Thymus (tissue), 11 donors: ENCODE measurements around the gene GMPPA. TPM values are rescaled to one million over a fixed set of nuclear protein-coding genes. Genes with fewer than 3 reads are reported as not detected.

Experiments used
- DNase-seq, 9 donors: peaks; one replicate each; pipeline ENCODE4 v3.0.0-alpha.2; 2013; ENCODE audit warnings: low spot score in 9 of 9, low read depth in 6 of 9, missing footprints in 1 of 9
- H3K27ac ChIP-seq, 2 donors: one replicate each; pipeline ENCODE4 v1.5.1; 2013; ENCODE audit warnings: control low read depth in 1 of 2, low read depth in 1 of 2, low read length in 1 of 2, mild to moderate bottlenecking in 1 of 2, moderate library complexity in 1 of 2
- H3K27me3 ChIP-seq, 2 donors: one replicate each; pipeline ENCODE4 v1.5.1; 2013; ENCODE audit warnings: low read length in 1 of 2; ENCODE audit not compliant: control insufficient read depth in 2 of 2, insufficient read depth in 1 of 2
- H3K36me3 ChIP-seq, 2 donors: one replicate each; pipeline ENCODE4 v1.5.1; 2013; ENCODE audit warnings: low read length in 1 of 2, mild to moderate bottlenecking in 1 of 2, moderate library complexity in 1 of 2; ENCODE audit not compliant: control insufficient read depth in 2 of 2, insufficient read depth in 2 of 2
- H3K4me1 ChIP-seq, 2 donors: one replicate each; pipeline ENCODE4 v1.5.1; 2013; ENCODE audit warnings: low read length in 2 of 2; ENCODE audit not compliant: control insufficient read depth in 2 of 2, insufficient read depth in 2 of 2
- H3K4me3 ChIP-seq, 2 donors: one replicate each; pipeline ENCODE4 v1.5.1; 2013; ENCODE audit warnings: low read length in 2 of 2, control low read depth in 1 of 2, mild to moderate bottlenecking in 1 of 2
- H3K9me3 ChIP-seq, 2 donors: one replicate each; pipeline ENCODE4 v1.5.1; 2013; ENCODE audit warnings: low read length in 1 of 2, mild to moderate bottlenecking in 1 of 2; ENCODE audit not compliant: control insufficient read depth in 2 of 2, insufficient read depth in 1 of 2
- WGBS: extraction: QIAGEN DNeasy Blood & Tissue Kit; methylation state at CpG from one replicate; pipeline ENCODE4 v1.1.7; 2013; 5-methylcytosine and 5-hydroxymethylcytosine counted together
- polyA plus RNA-seq: library from polyadenylated mRNA; stranded (reverse); fragments of 200-250 nt; gene quantifications from one replicate; pipeline ENCODE4 v1.2.3, GENCODE V29; 2013
- total RNA-seq: library from RNA; stranded (reverse); fragments of 120-200 nt; gene quantifications from one replicate; pipeline ENCODE4 v1.2.4, GENCODE V29; 2013
- donor health status: healthy.

Gene GMPPA
- total and polyA plus RNA-seq, 2 donors: 17.6 to 32.7 TPM

DNA sequence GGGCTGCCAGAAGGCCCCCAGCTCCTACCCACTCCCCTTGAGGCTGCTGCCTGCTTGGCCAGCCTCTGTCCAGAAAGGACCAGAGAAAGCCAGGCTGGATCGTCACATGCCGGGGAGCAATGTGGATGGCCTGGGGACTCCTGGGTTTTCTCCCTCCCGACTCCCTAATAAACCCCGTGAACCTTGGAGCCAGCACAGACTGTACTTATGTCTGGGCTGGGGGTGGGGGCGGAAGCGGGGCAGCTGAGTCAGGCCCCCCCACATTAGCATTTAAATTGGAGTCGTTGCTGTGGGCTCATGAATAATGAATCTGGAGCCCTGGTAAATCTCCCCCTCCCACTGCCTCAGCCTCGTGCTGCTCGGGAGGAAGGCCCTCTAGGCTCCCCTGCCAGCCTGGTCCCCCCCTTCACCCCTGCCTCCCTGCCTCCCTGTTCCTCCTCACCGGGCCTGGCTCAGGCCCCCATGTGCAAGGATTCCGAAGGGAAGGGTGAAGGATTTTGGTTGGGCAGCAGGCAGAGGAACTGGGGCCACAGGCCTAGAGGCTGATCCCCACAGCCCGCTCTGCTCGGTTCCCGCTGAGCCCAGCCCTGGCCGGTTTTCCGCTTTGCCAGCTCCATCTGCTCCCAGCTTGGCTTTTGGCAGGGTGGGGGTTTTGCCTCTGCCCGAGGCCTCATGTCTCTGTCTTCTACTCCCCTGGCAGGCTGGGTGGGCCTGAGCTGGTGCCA, 8.3 kb downstream of the GMPPA start:
- Histone ChIP-seq H3K9me3 (peaks cover 2 to 7% of the 10 kb centered on the region in 2 donors), H3K4me1 (peaks cover 0 to 16% of the 10 kb centered on the region in 2 donors), H3K4me3 (no peak overlapping the region), H3K36me3 (peaks cover 3 to 23% of the 10 kb centered on the region in 2 donors), H3K27me3 (peaks cover 21 to 40% of the 10 kb centered on the region in 2 donors), H3K27ac (no peak overlapping the region)
- 94% methylated on average over 17 of the region's 17 CpGs for WGBS
- DNase-seq: no peak

DNA sequence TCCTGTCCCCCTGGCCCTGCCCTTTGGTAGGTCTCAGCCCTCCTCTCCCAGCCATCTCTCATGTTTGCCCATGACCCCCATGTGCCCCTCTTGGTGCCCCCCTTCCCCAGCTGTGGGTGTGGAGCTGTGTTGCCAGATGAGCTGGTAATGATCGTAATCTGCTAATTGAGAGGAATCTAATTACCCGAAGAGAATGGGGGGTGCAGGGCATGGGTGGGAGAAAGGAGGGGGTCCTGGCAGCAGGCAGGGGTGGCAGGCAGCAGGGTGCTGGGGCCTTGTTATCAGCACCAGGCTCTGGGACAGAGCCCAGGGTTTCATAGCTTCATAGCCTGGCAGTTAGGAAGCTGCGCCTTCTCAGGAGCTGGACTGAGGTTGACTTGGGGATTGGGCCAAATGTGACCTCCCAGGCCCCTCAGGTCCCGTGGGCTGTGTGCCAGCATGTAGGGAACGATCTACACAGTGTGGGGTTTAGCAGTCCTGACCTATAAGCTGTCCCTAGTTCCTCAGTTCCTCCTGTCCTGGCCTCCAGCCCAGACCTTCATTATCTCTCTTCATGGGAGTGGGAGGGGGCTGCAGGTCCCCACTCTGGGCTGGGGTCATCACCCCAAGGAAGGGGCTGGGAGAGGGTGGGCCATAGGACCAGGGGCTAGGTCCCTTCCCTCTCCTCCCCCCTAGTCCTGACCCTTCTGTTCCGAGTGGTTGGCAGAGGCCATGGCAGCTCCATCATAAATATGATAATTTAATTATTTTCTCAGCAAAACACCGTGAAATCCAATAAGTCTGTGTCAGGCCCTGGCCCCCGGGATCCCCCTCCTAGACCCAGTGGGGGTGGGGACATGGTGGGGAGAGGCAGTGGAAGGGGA, 9.1 kb downstream of the GMPPA start:
- peaks cover 2 to 7% of the 10 kb centered on the region in 2 donors for H3K9me3 ChIP-seq
- H3K4me3 ChIP-seq: no peak overlapping the region
- H3K27me3 ChIP-seq: peaks cover 29 to 49% of the 10 kb centered on the region in 2 donors
- peaks cover 0 to 17% of the 10 kb centered on the region in 2 donors for H3K4me1 ChIP-seq
- WGBS: 90% methylated on average over 8 of the region's 8 CpGs
- no peak for DNase-seq
- H3K36me3 ChIP-seq: peaks cover 3 to 23% of the 10 kb centered on the region in 2 donors
- no peak overlapping the region for H3K27ac ChIP-seq

DNA sequence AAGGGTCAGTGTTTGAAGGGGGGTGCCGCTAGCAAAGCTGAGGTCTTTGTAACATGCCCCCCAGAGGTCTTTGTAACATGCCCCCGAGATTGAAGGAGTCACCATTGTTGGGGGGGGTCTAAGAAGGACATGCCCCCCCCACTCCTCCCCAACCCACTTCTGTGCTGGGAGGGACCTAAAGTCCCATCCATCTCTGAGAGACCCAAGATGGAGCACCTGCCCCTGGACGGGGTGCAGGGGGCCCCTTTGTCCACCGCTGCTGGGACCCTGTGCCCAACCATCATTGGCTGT, 9.7 kb downstream of the GMPPA start:
- no peak overlapping the region for H3K4me3 ChIP-seq
- peaks cover 34 to 55% of the 10 kb centered on the region in 2 donors for H3K27me3 ChIP-seq
- H3K9me3 ChIP-seq: peaks cover 2 to 7% of the 10 kb centered on the region in 2 donors
- WGBS: 86% methylated on average over 4 of the region's 4 CpGs
- no peak for DNase-seq
- H3K27ac ChIP-seq: no peak overlapping the region
- peaks cover 0 to 22% of the 10 kb centered on the region in 2 donors for H3K4me1 ChIP-seq
- H3K36me3 ChIP-seq: peaks cover 3 to 23% of the 10 kb centered on the region in 2 donors

DNA sequence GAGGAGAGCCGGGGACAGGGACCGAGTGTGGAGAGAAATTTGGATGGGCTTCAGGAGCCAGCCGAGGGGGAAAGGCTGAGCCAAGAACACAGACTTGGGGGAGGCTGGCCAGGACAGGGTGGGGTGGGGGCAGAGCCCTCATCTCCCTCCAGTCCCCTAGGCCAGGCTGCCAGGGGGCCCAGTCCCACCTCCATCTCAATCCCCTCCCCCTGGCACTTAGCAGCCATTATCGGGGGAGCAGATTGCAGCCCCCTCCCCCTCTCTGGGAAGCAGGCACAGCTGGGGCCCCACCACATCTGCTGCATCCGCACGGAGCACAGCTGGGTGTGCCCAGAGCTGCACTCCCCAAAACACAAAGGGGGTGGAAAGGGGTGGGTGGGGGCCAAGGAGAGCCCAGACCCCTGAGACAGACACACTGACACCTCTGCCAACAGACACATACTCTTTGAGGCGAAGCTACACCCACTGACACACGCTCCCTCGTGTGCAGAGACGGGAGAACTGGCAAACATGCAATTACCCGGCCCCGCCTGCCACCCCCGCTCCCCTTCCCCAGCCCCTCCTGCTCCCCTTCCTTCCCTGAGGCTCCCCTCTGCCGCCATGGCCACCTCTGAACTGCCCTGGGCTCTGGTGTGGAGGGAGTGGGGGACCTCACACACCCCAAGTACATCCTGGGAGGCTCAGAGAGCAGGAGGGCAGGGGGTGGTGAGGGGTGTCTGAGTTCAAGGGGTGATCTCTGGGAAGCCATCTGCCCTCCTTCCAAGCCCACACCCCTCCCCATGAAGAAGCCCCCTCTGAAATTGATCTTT, 10.5 kb downstream of the GMPPA start:
- WGBS: 20% methylated on average over 14 of the region's 14 CpGs
- Histone ChIP-seq H3K27ac (no peak overlapping the region), H3K4me3 (no peak overlapping the region), H3K27me3 (peaks cover 40 to 62% of the 10 kb centered on the region in 2 donors), H3K36me3 (peaks cover 0 to 23% of the 10 kb centered on the region in 2 donors), H3K4me1 (peaks cover 0 to 29% of the 10 kb centered on the region in 2 donors), H3K9me3 (peaks cover 2 to 7% of the 10 kb centered on the region in 2 donors)
- DNase-seq: no peak

DNA sequence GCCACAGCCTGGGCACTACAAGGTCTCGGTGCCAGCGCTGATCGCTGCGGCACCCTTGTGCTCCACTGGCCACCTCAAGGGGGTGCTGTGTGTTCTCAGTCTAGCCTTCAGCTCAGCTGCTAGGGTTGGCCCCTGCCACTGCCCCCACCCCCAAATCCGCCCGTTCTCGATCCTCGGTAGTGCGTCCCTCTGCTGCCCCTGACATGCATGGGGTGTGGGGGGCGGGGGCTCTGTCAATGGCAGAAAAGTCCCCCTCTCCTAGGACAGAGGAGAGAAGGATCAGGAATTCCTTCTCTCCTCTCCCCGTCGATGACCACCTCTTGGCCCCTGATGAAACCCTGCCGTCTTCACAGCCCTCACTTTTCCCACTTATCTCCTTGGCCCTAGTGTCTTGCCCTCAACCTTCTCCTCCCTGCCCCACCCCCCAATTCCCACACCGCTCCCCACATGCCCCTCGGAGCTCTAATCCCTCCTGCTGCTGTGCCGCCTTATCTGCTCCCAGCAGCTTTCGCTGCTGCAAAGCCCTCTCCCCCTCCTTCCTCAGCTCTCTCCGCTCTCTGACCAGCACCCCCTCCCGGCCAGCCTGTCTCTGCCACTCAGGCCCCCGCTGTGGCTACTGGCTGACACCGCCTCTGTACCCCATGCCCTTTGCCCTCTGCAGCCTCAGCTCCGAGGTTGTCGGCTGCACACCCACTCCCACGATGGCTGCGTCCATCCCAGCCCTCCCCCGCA, 11.3 kb downstream of the GMPPA start:
- peaks cover 2 to 7% of the 10 kb centered on the region in 2 donors for H3K9me3 ChIP-seq
- H3K27ac ChIP-seq: no peak overlapping the region
- peaks cover 0 to 36% of the 10 kb centered on the region in 2 donors for H3K4me1 ChIP-seq
- H3K36me3 ChIP-seq: peaks cover 0 to 23% of the 10 kb centered on the region in 2 donors
- WGBS: 1% methylated on average over 26 of the region's 26 CpGs
- peak in 4 of 9 donors; percentile 27 to 64 (median 46) for DNase-seq
- no peak overlapping the region for H3K4me3 ChIP-seq
- H3K27me3 ChIP-seq: peaks cover 47 to 70% of the 10 kb centered on the region in 2 donors

DNA sequence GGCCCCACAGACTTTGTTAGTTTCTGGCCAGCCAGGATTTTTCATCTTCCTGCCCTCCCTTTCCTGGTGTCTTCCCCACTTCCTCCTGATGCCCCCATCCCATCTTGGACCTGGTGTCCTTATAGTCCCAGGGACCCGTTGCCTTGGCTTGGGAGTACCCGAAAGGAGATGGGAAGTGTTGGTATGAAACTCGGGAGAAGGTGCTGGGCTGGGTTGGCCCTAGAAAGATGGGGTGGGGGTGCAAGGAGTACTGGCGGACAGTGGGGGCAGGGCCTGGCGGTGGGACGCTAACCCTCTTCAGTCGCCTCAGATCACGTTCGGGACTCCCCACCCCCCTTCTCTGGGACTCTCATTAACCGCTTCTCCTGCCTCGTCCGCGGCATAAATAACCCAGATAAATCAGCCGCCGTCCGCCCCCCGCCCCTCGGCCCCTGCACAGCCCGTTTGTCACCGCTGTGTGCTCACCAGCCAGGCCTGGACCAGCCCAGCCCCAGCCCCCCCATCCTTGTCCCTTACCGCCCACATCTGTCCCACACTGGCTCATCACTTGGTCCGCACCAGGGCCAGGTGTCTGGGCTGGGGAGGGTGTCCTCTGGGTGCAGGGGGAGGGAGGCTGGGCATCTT, 11.9 kb downstream of the GMPPA start:
- H3K27me3 ChIP-seq: peaks cover 51 to 77% of the 10 kb centered on the region in 2 donors
- H3K27ac ChIP-seq: no peak overlapping the region
- no peak for DNase-seq
- peaks cover 0 to 36% of the 10 kb centered on the region in 2 donors for H3K4me1 ChIP-seq
- H3K4me3 ChIP-seq: no peak overlapping the region
- WGBS: 28% methylated on average over 22 of the region's 22 CpGs
- H3K36me3 ChIP-seq: peaks cover 0 to 18% of the 10 kb centered on the region in 2 donors
- H3K9me3 ChIP-seq: peaks cover 2 to 11% of the 10 kb centered on the region in 2 donors

DNA sequence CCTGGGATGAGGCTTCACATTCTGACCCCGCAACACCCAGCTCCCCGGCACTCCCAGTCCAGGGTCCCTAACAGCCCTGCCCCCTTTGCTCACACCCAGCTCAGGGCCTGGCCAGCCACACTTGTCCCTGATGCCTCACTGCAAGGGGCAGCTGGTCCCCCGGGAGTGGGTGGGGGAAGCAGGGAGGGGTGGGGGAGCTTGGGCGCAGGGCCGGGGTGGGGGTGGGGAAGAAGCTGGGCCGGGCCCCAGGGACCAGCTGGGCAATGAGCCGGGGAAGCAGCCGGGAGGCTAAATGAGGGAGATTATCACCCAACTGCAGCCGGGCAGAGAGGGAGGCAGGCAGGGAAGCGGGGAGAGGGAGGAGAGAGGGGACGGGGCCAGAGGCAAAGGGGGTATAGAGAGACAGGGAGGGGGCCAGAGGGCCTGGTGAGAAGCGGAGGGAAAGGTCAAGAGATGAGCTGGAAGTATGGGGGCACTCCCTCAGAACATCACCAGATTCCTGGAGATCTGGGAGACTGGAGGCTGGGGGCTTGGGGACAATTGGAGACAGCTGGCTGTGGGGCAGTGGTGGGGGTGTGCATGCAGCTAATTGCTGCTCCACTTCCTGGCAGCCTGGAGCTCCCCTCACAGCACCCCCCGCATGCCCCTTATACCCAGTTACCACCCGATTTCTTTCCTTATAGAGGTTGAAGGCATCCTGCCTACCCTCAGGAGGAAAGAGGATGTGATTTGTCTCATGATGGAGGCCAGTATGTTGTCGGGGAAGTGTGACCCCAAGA, 13.0 kb downstream of the GMPPA start:
- H3K4me1 ChIP-seq: peaks cover 0 to 36% of the 10 kb centered on the region in 2 donors
- peaks cover 2 to 12% of the 10 kb centered on the region in 2 donors for H3K9me3 ChIP-seq
- H3K4me3 ChIP-seq: no peak overlapping the region
- no peak for DNase-seq
- H3K27me3 ChIP-seq: peaks cover 51 to 88% of the 10 kb centered on the region in 2 donors
- H3K27ac ChIP-seq: no peak overlapping the region
- 32% methylated on average over 15 of the region's 15 CpGs for WGBS
- H3K36me3 ChIP-seq: peaks cover 0 to 6% of the 10 kb centered on the region in 2 donors
